GM10248 (cell line): ENCODE data around the gene FILIP1L.

Experiments
- CTCF ChIA-PET: fragments of 300-600 bp; sonication (Branson Sonifier 250); formaldehyde crosslinking; extraction: SDS; loops from one replicate; lab custom pipeline; 2021; ENCODE audit warnings: antibody characterized with exemption; lab: Yijun Ruan, JAX
- POLR2A ChIA-PET: fragments of 350-650 bp; sonication (Branson Sonifier 250); formaldehyde crosslinking; extraction: SDS; loops from one replicate; lab custom pipeline; 2020; ENCODE audit warnings: antibody characterized with exemption; lab: Yijun Ruan, JAX
- DNase-seq: peaks from one replicate; pipeline ENCODE4 v3.0.0; 2012; ENCODE audit errors: extremely low spot score
- CTCF ChIP-seq: IDR thresholded peaks from 2 replicates; pipeline ENCODE4 v1.5.1; 2012; ENCODE audit warnings: mild to moderate bottlenecking, low read depth; ENCODE audit errors: extremely low read depth, missing control alignments, control extremely low read depth

Gene FILIP1L

GRCh38 chr3:100022506-100022905 lies 91.8 kb downstream of the FILIP1L start:
- ChIA-PET POLR2A (no interaction called here), CTCF (interaction anchor here (1.5 kb wide), 1 partner anchor 13 kb away, joined by 5 read pairs; no protein-coding TSS in a partner anchor)
- no peak for DNase-seq
- TF ChIP-seq CTCF = no peak

GRCh38 chr3:100020876-100021644 lies 93.2 kb downstream of the FILIP1L start:
- ChIA-PET CTCF (interaction anchor here (0.8 to 1.7 kb wide), 13 partner anchors 8 to 189 kb away, joined by 3 to 5 read pairs (median 3); no protein-coding TSS in a partner anchor), POLR2A (interaction anchor here (0.6 kb wide), 1 partner anchor 27 kb away, joined by 3 read pairs; no protein-coding TSS in a partner anchor)
- no peak for TF ChIP-seq CTCF
- DNase-seq = no peak

GRCh38 chr3:100019719-100020118 lies 94.6 kb downstream of the FILIP1L start:
- TF ChIP-seq CTCF = no peak
- DNase-seq = no peak
- ChIA-PET CTCF (interaction anchor here (1.1 to 1.5 kb wide), 2 partner anchors 13 to 25 kb away, joined by 3 to 4 read pairs; no protein-coding TSS in a partner anchor), POLR2A (interaction anchor here (0.5 kb wide), 1 partner anchor 743 kb away, joined by 7 read pairs; no protein-coding TSS in a partner anchor)

- ChIA-PET CTCF (interaction anchor here (1.4 kb wide), 1 partner anchor 9 kb away, joined by 4 read pairs; no protein-coding TSS in a partner anchor), POLR2A (no interaction called here)
- no peak for TF ChIP-seq CTCF
- no peak for DNase-seq
Observed at GRCh38 chr3:100018806-100019205, 95.5 kb downstream of the FILIP1L start.

- POLR2A ChIA-PET = no interaction called here
- CTCF ChIA-PET = interaction anchor here (1.3 to 1.7 kb wide), 3 partner anchors 12 to 16 kb away, joined by 3 to 5 read pairs (median 4); no protein-coding TSS in a partner anchor
- no peak for TF ChIP-seq CTCF
- DNase-seq = no peak
Observed at GRCh38 chr3:100010087-100010417, 104.2 kb downstream of the FILIP1L start.

GRCh38 chr3:100009276-100010086 lies 104.8 kb downstream of the FILIP1L start:
- CTCF ChIA-PET = interaction anchor here (0.9 to 1.7 kb wide), 4 partner anchors 12 to 174 kb away, joined by 3 to 5 read pairs (median 4); no protein-coding TSS in a partner anchor
- POLR2A ChIA-PET = no interaction called here
- no peak for TF ChIP-seq CTCF
- no peak for DNase-seq
